T47D (cell line): ENCODE measurements around the gene TMOD3.
A peak's percentile ranks its signal among the peaks of the same experiment; 100 is the strongest.

Experiments used
- DNase-seq, 2 experiments: peaks; one replicate each; pipeline versions ENCODE4 v3.0.0 to v3.0.0-alpha.2; 2011 to 2012; ENCODE audit warnings: low read depth in 1 of 2, low spot score in 1 of 2
- JUND ChIP-seq: IDR thresholded peaks from 2 replicates; pipeline ENCODE4 v1.6.1; 2012; ENCODE audit warnings: low read depth
- in situ Hi-C: cut with HindIII; loops from 2 replicates; pipeline ENCODE4 v1.10.0; 2016; ENCODE audit warnings: low sequenced_read_pairs, low pct_unique_long_range_greater_than_20kb

The TMOD3 gene

DNA sequence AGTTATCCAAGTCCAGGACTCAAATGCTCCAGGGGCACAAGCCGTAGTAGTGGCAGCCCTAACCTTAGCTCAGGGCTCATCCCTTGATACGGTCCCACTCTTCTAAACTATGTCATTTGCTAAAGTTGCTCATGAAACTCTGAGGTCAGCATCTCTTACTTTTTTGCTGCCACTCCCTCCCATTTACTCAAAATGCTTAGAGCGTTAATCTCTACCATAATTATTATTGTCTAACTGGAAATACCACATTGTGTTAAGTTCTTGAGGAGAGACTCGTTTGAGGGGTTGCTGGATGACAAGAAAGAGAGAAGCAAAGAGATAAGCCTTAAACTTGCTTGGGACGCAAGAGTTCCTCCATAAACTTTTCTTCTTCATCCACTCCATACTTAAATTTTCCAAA, 26.9 kb upstream of the TMOD3 start:
- in situ Hi-C loops = no loop called here
- DNase-seq = no peak
- TF ChIP-seq JUND = no peak

DNA sequence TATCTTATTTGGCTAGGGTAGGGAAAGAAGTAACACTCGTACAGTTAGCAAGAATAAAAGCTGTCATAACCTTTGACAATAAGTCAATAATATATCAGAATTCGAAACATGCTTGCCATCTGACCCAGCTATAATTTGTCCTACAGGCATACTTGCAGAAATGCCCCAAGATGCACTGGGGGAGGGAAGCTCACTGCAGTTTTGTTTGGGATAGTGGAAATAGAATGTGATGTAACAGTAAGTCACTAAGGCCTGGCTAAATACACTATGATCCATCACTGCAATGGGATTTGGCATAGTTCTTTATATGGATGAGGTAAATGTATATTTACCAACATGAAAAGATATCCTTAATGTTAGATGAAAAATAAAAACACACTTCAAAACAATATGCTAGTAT, 25.5 kb upstream of the TMOD3 start:
- TF ChIP-seq JUND = no peak
- in situ Hi-C loops = no loop called here
- DNase-seq = no peak

DNA sequence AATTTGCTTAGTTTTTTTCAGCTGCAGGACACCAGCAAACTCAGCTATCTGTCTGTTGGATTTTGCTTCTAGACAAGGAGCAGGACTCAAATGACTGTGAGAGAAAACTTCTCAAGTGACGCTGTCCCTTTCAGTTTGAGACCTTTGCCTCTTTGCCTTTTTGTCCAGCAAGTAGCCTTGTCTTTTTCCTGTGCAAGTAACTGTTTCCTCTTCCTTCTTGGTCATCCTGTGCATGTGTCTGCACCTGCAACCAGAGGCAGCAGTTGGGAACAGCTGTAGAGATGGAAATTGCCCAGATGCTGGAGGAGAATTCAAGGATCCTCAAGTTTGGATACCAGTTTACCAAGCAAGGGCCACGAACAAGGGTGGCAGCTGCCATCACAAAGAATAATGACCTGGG, 23.3 kb upstream of the TMOD3 start:
- in situ Hi-C loops = no loop called here
- no peak for DNase-seq
- no peak for TF ChIP-seq JUND

DNA sequence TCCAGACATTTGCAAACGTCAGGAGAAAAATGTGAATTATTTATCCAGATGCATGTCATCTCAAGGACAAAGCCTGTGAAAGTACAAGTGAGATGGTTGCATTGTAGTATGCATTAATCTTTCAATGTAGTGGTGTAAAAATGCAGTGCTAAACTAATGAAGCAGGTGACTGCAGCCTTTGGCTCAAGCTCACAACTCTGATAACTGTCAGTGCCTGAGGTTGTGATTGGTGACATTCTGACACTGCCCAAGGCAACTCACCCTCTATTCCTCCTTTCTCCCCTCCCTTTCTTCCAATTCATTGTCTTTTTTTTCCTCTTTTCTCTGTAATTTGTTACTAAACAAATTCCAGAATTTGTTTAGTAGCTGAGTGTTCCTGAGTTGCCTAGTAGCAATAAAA, 20.0 kb upstream of the TMOD3 start:
- no peak for DNase-seq
- no peak for TF ChIP-seq JUND
- in situ Hi-C loops = no loop called here

DNA sequence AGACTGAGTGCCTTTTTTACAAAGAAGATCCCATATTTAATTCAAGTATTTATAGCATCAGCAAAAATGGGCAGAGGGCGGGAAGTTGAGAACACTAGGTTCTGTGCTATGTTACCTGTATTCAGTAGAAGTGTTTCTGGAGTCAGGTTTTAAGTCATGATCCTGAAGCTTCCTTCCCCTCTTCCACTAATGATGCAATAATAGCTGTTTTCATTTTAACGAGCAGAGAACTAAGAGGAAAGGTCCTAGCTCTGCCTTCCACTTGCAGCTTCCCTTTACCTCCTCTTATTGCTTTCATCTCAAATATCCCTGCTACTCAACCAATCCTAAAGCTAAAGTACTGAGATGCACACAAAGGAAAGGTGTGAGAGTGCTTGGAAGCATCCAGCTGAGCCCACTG, 16.9 kb upstream of the TMOD3 start:
- DNase-seq = no peak
- no peak for TF ChIP-seq JUND
- in situ Hi-C loops = no loop called here

DNA sequence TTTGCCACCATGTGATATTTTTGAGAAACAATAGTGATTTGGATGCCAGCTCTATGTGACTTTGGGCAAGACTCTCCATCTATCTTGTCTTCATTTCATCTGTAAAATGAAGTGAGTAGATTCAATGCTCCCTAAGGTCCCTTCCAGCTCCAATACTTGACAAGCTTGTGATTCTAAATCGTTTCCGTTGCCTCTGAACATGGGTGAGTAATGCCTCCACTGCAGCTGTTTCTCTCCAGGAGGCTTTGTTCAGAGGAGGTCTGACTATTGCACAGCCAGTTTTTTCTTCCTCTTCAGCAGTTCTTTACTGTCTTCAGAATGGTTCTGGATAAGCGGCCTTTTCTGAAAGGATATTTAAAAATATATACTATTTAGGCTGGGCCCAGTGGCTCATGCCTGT, 14.8 kb upstream of the TMOD3 start:
- DNase-seq = no peak
- in situ Hi-C loops = no loop called here
- no peak for TF ChIP-seq JUND

DNA sequence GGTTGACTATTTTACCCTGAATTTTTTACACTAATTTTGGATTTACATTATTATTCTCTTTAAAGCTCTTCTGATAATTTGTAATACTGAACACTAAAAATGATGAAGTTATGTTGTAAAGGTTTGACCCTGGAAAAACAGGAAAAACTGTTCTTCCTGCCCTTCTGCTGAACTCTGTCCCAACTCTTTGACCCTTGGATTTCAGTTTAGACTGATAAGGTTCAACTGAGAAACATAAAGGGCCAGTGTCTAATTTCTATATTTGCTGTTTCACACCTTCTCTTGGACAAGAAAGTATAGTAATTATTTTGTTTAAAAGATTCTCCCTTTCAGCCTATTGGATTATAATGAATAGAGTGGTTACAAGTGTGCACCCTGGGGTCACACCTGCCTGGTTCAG, 12.8 kb upstream of the TMOD3 start:
- no peak for TF ChIP-seq JUND

DNA sequence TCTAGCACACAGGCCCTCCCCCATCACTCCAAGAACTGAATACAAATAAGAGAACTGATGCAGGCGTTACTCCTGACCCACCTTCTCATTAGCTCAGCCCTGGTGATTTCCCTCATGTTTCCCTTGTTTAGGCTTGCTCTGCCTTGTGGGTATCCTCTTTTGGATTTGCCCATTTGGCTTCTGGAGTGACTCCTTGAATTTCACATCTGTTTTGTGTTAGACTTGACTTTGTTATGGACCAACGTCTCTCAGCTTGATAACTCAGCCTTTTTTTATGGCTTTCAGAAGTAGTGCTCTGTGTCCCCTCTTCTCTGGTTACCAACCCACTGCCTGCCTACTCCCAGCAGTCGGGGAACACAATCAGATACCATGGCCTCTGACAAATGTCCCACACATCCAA, 11.3 kb upstream of the TMOD3 start:
- TF ChIP-seq JUND = no peak
- DNase-seq = no peak
- in situ Hi-C loops = no loop called here

More for the DNA sequence above, 12.8 kb upstream of the TMOD3 start:
- DNase-seq = no peak
- in situ Hi-C loops = no loop called here

DNA sequence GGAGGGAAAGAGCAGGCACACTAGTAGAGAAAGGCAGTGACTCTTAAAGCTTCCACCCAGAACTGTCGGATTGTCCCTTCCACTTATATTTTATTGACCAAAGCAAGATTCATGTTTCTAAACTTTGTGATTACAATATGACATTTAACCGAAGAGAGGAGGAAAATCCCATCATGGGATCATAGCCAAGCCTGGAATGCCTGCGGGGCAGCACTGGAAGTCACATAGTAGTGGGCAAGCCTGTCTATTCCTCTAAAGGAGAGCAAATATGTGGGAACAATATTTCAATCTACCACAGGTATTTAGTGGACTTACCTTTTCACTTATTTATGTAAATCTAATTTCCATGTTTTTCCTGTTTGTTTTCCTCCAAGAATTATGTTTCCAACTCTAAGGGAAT, 3.8 kb upstream of the TMOD3 start:
- no peak for TF ChIP-seq JUND
- in situ Hi-C loops = no loop called here
- DNase-seq = peak in 1 of 2 experiments; percentile 67

DNA sequence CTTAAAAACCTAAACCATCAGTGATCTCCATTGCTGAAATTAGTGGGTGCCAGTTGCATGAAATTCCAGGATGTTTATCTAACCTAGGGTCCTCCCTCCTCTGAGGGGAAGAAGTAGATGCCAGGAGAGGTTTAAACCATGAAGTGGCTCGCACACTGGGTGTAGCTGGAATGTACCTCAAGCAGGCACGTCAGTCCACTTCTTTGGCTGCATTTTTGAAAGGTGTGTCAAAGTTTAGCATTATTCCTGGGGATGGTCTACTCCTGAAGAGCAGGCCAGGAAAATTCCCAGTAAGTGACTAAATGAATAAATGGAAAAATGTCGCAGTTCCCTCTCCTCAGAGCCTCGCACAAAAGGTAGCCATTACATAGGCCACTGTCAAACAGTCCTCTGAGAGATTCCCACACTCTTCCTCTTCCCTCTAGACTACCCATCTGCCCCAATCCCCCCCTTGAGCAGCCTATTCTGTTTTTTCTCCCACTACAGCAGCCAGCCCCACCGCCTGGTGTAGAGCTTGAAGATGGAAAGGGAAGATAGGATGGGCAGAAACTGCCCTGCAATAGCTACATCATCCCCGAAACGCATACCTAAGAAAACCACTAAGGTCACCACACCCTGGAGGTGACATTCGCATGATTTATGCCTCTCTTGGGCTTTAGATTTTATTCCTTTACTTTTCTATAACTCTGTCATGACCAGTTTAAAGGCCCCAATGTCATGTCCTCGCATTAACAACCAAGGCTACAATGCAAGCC, 655 bp upstream of the TMOD3 start:
- no peak for TF ChIP-seq JUND
- DNase-seq = peak in 1 of 2 experiments; percentile 62
- in situ Hi-C loops = no loop called here

DNA sequence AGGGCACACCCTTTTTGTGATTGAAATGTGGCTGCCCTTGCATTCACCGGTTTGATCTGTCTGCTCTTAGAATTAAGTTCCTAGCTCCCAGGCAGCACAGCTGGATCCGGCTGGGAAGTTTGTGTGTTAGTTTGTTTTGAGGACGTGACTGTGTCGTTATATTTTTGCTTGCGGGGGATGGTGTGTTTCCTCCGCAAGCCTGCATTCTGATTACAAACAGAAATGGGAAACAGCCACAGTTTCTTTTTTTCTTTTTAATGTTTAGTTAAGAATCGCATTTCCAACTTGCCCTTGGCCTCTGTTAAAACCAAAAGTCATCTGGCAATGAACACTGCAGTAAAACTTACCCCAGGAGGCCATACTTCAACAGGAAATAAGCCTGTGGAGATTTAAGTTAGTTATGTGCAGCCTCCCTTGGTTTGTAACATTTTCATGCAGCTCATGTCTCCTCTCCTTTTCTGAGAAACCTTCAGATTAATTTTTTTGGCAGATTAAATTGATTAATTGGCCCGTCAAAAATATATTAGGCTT, 888 bp downstream of the TMOD3 start:
- no peak for TF ChIP-seq JUND
- in situ Hi-C loops = no loop called here
- peak in 1 of 2 experiments; percentile 36 for DNase-seq

DNA sequence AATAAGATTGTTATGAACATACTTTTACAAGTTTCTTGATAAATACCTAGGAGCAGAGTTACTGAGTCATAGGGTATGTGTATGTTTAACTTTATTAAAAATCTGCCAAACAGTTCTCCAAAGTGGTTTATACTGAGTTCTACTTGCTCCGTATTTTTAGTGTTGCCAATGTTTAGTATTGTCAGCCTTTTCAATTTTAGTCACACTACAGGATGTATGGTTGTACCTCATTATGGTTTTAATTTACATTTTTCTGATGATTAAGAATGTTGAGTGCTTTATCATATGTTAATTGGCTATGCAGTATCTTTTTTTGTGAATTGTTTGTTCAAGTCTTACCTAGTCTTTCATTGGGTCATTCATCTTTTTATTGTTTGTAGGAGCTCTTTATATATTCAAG, 4.3 kb downstream of the TMOD3 start:
- no peak for TF ChIP-seq JUND
- no peak for DNase-seq

DNA sequence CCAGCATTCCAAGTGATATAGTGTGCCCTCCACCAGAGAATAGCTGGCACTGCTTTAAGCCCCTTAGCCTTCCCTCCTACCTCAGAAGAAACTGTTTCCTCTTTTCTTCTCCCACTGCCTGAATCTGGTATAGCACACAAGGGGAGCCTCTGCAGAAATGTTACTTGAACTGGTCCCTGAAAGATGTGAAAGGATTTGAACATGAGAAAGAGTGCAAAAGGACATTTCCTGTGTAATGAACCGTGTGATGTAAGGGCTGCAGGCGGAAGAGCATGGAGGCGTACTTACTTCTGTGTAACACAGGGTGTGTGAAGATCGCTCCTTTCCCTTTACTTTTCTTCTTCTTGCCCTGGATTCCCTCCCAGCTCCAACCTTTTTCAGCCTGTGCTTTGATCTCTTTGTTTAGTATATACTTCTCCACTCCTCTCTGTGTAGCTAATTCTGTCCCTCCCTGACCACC, 8.4 kb downstream of the TMOD3 start:
- in situ Hi-C loops = no loop called here
- DNase-seq = no peak

More for the DNA sequence above, 4.3 kb downstream of the TMOD3 start:
- in situ Hi-C loops = no loop called here

DNA sequence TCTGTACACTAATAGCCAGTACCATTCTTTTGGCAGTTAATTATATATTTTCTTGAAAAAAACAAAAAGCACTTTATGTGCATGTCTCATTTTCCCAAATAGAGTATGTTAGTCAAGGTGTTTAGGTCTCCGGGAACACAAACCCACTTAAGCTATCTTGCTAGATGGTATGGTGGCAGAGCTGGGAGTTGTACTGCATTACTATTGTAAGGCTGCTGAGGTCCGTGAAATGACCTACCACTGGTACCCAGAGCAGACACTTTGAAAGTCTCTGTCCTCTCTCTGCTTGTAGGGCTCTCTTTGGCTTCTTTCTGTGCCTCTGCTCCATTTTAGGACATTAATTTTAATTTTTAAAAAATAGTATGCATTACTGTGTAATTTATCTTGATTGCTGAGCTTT, 8.8 kb downstream of the TMOD3 start:
- no peak for TF ChIP-seq JUND
- DNase-seq = no peak
- in situ Hi-C loops = no loop called here

More for the DNA sequence above, 8.4 kb downstream of the TMOD3 start:
- TF ChIP-seq JUND = no peak
